Endothelial cell of umbilical vein (primary cell): ENCODE measurements around the gene WDR37. TPM values are rescaled to one million over a fixed set of nuclear protein-coding genes. Genes with fewer than 3 reads are reported as not detected.
"Not testable (repeated sequence)": the region's sequence is repeated elsewhere in the genome, so short reads cannot be mapped to it uniquely, and the experiment has no call there.

Experiments
- BruUV-seq: library from RNA; stranded (reverse); fragments of 400-500 nt; replicated peaks from 2 replicates; lab custom pipeline; 2021; lab: Mats Ljungman, UMichigan
- CTCF ChIA-PET: fragments of 300-600, 350-600 bp; sonication (Branson Sonifier 250); formaldehyde crosslinking; loops from one replicate; lab custom pipeline; 2021; ENCODE audit warnings: antibody characterized with exemption, inconsistent platforms; lab: Charles Lee
- POLR2A ChIA-PET: fragments of 300-600, 350-600 bp; sonication (Branson Sonifier 250); formaldehyde crosslinking; loops from one replicate; lab custom pipeline; 2021; ENCODE audit warnings: antibody characterized with exemption, inconsistent platforms; lab: Charles Lee
- DNase-seq: peaks from one replicate; pipeline ENCODE4 v3.0.0-alpha.2; 2011; ENCODE audit warnings: low read depth, low spot score
- FAIRE-seq: peaks from 2 replicates; lab custom pipeline; 2011; peaks lifted over from hg19 to GRCh38; lab: Jason Lieb, UNC
- H2AFZ ChIP-seq: 2 replicates; pipeline ENCODE4 v1.6.0; 2012; ENCODE audit warnings: low read depth, low read length, control low read depth, inconsistent platforms
- H3K27ac ChIP-seq: 2 replicates; pipeline ENCODE4 v1.5.1; 2011; ENCODE audit warnings: low read depth, mild to moderate bottlenecking, control low read depth, low read length, moderate library complexity; ENCODE audit not compliant: insufficient read depth
- H3K27me3 ChIP-seq, 2 experiments: 2 replicates each; pipeline versions ENCODE4 v1.6.0 to v1.6.1; 2011; ENCODE audit warnings: low read length in 2 of 2, mixed read lengths in 1 of 2; ENCODE audit not compliant: control insufficient read depth in 2 of 2, insufficient read depth in 2 of 2
- H3K36me3 ChIP-seq, 2 experiments: 2 replicates in 1 of 2; 3 replicates in 1 of 2; pipeline ENCODE4 v1.5.1; 2011; ENCODE audit warnings: low read length in 2 of 2, mild to moderate bottlenecking in 1 of 2, moderate library complexity in 1 of 2; ENCODE audit not compliant: control insufficient read depth in 2 of 2, insufficient read depth in 2 of 2; ENCODE audit errors: extremely low read depth in 1 of 2
- H3K4me1 ChIP-seq: 3 replicates; pipeline ENCODE4 v1.5.1; 2011; ENCODE audit warnings: mild to moderate bottlenecking, low read length; ENCODE audit not compliant: control insufficient read depth, insufficient read depth; ENCODE audit errors: extremely low read depth
- H3K4me2 ChIP-seq: 2 replicates; pipeline ENCODE4 v1.6.1; 2011; ENCODE audit warnings: low read length, control low read depth, mixed read lengths; ENCODE audit not compliant: insufficient read depth
- H3K4me3 ChIP-seq, 3 experiments: fragments of 200-600 bp in 1 of 3; sonication (generic), shearing (Covaris generic) in 1 of 3; replicated peaks in 1 of 3; 2 replicates each; pipeline ENCODE4 v1.5.1; 2011 to 2016; ENCODE audit warnings: control low read depth in 3 of 3, low read length in 3 of 3, mild to moderate bottlenecking in 2 of 3, inconsistent platforms in 1 of 3, low read depth in 1 of 3, moderate library complexity in 1 of 3; ENCODE audit not compliant: insufficient read depth in 1 of 3
- H3K79me2 ChIP-seq: 2 replicates; pipeline ENCODE4 v1.6.0; 2012; ENCODE audit warnings: low read length, inconsistent platforms; ENCODE audit not compliant: control insufficient read depth, insufficient read depth
- H3K9ac ChIP-seq: replicated peaks from 2 replicates; pipeline ENCODE3; 2011; ENCODE audit warnings: low read length, control low read depth; ENCODE audit not compliant: insufficient read depth; ENCODE audit errors: extremely low read depth
- H3K9me1 ChIP-seq: replicated peaks from 3 replicates; pipeline ENCODE4 v1.6.0; 2011; ENCODE audit warnings: mild to moderate bottlenecking, low read length; ENCODE audit not compliant: control insufficient read depth, insufficient read depth; ENCODE audit errors: extremely low read depth
- H3K9me3 ChIP-seq: replicated peaks from 2 replicates; pipeline ENCODE4 v1.5.1; 2012; ENCODE audit warnings: low read length, inconsistent platforms; ENCODE audit not compliant: control insufficient read depth, insufficient read depth
- H4K20me1 ChIP-seq: replicated peaks from 2 replicates; pipeline ENCODE3; 2011; ENCODE audit warnings: mild to moderate bottlenecking, low read length; ENCODE audit not compliant: control insufficient read depth, insufficient read depth; ENCODE audit errors: extremely low read depth
- EZH2 ChIP-seq: IDR thresholded peaks from 2 replicates; pipeline ENCODE4 v1.6.1; 2012; ENCODE audit warnings: borderline replicate concordance, low read depth, mild to moderate bottlenecking, moderate library complexity, low read length, inconsistent platforms; ENCODE audit not compliant: severe bottlenecking
- FOS ChIP-seq: IDR thresholded peaks from 2 replicates; pipeline ENCODE4 v1.6.1; 2011; ENCODE audit warnings: mild to moderate bottlenecking, low read length, moderate library complexity, borderline replicate concordance; ENCODE audit not compliant: insufficient read depth
- GATA2 ChIP-seq: IDR thresholded peaks from 2 replicates; pipeline ENCODE4 v1.7.0; 2011; ENCODE audit warnings: low read depth, mild to moderate bottlenecking, moderate library complexity, mixed read lengths, low read length; ENCODE audit not compliant: insufficient read length, insufficient read depth
- JUN ChIP-seq: IDR thresholded peaks from 2 replicates; pipeline ENCODE4 v1.6.1; 2011; ENCODE audit warnings: borderline replicate concordance, low read depth; ENCODE audit not compliant: insufficient read length, insufficient read depth
- MYC ChIP-seq: IDR thresholded peaks from one replicate; pipeline ENCODE4 v1.6.1; 2011; ENCODE audit warnings: mild to moderate bottlenecking, low read depth, low read length
- POLR2A ChIP-seq: IDR thresholded peaks from 2 replicates; pipeline ENCODE4 v1.6.1; 2012; ENCODE audit warnings: low read depth, mild to moderate bottlenecking, control low read depth, low read length
- POLR2AphosphoS5 ChIP-seq: IDR thresholded peaks from 2 replicates; pipeline ENCODE4 v1.6.1; 2012; ENCODE audit warnings: low read depth, mild to moderate bottlenecking, control low read depth, low read length, moderate library complexity; ENCODE audit not compliant: insufficient read depth
- dilution Hi-C: fragments of 300-500 bp; cut with MboI; formaldehyde crosslinking; loops from one replicate; pipeline ENCODE4 v1.15.0; 2019; ENCODE audit warnings: low sequenced_read_pairs; ENCODE audit not compliant: extremely low pct_ligation_motif_present
- intact Hi-C: fragments of 100-400 bp; cut with micrococcal nuclease; formaldehyde crosslinking; loops from one replicate; pipeline ENCODE4 v1.10.0; 2022
- polyA plus RNA-seq, 4 experiments: library from polyadenylated mRNA; depleted of rRNA in 3 of 4; stranded (reverse) in 3 of 4; unstranded in 1 of 4; fragments of >200 nt; gene quantifications; 2 replicates each; pipeline versions ENCODE4 v1.2.1 to v1.2.3, GENCODE V29; 2011 to 2012; ENCODE audit warnings: missing spikeins in 1 of 4
- total RNA-seq: library from RNA; stranded (reverse); gene quantifications from 2 replicates; pipeline ENCODE4 v1.2.3, GENCODE V29; 2021
- TF ChIP-seq, protein P1 (sequence below), 2 donors: IDR thresholded peaks; 1 replicate in 1 of 2; 2 replicates in 1 of 2; pipeline ENCODE4 v1.5.1; 2011; ENCODE audit warnings: low read length in 2 of 2, mild to moderate bottlenecking in 2 of 2, moderate library complexity in 2 of 2, control low read depth in 1 of 2, inconsistent platforms in 1 of 2, low read depth in 1 of 2; ENCODE audit not compliant: insufficient read depth in 1 of 2; ENCODE audit errors: extremely low read depth in 1 of 2
- TF ChIP-seq, protein P2 (sequence below): IDR thresholded peaks from 2 replicates; pipeline ENCODE4 v1.6.1; 2011; ENCODE audit not compliant: insufficient read depth, insufficient read length

The WDR37 gene
- total and polyA plus RNA-seq, 2 donors (not counting 3 experiments of a cell fraction or from before 2014, with no cell fraction given), result 21.7 to 25.5 TPM

DNA sequence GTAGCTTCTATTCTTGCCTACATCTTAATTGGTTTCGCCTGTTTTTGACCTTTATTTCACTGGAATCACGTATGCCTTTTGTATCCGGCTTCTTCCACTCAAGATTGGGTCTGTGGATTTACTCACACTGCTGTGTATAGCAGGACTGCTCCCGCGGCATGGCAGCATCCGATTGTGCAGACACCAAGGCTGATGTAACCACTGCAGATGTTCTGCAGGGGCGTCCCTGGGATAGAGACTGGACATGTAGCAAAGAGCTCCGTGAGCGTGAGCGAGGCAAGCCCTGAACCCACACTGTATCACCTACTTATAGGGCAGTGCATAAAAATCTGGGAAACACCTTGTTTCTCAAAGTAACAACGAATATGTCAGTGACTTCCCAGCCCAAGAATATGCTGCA lies 19.1 kb upstream of the WDR37 start:
- no TSS peak for BruUV-seq

DNA sequence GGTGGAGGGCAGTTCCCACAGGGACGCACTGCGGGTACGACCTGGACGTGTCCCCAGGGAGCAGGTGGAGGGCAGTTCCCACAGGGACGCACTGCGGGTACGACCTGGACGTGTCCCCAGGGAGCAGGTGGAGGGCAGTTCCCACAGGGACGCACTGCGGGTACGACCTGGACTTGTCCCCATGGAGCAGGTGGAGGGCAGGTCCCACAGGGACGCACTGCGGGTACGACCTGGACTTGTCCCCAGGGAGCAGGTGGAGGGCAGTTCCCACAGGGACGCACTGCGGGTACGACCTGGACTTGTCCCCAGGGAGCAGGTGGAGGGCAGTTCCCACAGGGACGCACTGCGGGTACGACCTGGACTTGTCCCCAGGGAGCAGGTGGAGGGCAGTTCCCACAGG lies 17.4 kb upstream of the WDR37 start:
- H3K4me3 ChIP-seq, H2AFZ ChIP-seq, H3K9me1 ChIP-seq, CTCF ChIA-PET, H3K9ac ChIP-seq, DNase-seq, H3K4me1 ChIP-seq, H3K4me2 ChIP-seq, H3K27me3 ChIP-seq, FAIRE-seq, dilution Hi-C loops, POLR2A ChIA-PET, intact Hi-C loops, BruUV-seq, H3K27ac ChIP-seq, H4K20me1 ChIP-seq, H3K9me3 ChIP-seq, H3K79me2 ChIP-seq: not testable (repeated sequence)
- peaks cover 9 to 15% of the 10 kb centered on the region in 2 experiments for H3K36me3 ChIP-seq

More for the DNA sequence above, 19.1 kb upstream of the WDR37 start:
- Histone ChIP-seq H3K27me3 (no peaks in the 10 kb centered on the region), H3K9me3 (no peaks in the 10 kb centered on the region), H3K4me2 (no peak overlapping the region), H3K9ac (no peak overlapping the region), H3K4me1 (no peaks in the 10 kb centered on the region), H3K79me2 (no peaks in the 10 kb centered on the region), H4K20me1 (no peaks in the 10 kb centered on the region), H3K36me3 (peaks cover 7 to 10% of the 10 kb centered on the region in 2 experiments), H2AFZ (no peak overlapping the region), H3K9me1 (no peaks in the 10 kb centered on the region), H3K4me3 (no peak overlapping the region), H3K27ac (no peak overlapping the region)
- DNase-seq, result no peak
- dilution Hi-C loops (no loop called here), intact Hi-C loops (no loop called here)
- no peak for FAIRE-seq
- ChIA-PET CTCF (interaction anchor here (0.8 to 1.9 kb wide), 2 partner anchors 18 to 20 kb away, joined by 3 to 5 read pairs; no protein-coding TSS in a partner anchor), POLR2A (no interaction called here)
- TF ChIP-seq EZH2 (no peak), JUN (no peak), POLR2AphosphoS5 (no peak), POLR2A (no peak), FOS (no peak), MYC (no peak), GATA2 (no peak)
- TF ChIP-seq, protein P1, sequence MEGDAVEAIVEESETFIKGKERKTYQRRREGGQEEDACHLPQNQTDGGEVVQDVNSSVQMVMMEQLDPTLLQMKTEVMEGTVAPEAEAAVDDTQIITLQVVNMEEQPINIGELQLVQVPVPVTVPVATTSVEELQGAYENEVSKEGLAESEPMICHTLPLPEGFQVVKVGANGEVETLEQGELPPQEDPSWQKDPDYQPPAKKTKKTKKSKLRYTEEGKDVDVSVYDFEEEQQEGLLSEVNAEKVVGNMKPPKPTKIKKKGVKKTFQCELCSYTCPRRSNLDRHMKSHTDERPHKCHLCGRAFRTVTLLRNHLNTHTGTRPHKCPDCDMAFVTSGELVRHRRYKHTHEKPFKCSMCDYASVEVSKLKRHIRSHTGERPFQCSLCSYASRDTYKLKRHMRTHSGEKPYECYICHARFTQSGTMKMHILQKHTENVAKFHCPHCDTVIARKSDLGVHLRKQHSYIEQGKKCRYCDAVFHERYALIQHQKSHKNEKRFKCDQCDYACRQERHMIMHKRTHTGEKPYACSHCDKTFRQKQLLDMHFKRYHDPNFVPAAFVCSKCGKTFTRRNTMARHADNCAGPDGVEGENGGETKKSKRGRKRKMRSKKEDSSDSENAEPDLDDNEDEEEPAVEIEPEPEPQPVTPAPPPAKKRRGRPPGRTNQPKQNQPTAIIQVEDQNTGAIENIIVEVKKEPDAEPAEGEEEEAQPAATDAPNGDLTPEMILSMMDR (IDR thresholded peaks at IDR 0.05; ENCODE audit: extremely low read depth in 1 of 2, insufficient read depth in 1 of 2, low read depth in 1 of 2, low read length in 2 of 2), result no peak
- TF ChIP-seq, protein P2, sequence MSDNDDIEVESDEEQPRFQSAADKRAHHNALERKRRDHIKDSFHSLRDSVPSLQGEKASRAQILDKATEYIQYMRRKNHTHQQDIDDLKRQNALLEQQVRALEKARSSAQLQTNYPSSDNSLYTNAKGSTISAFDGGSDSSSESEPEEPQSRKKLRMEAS, result no peak
